Testis (tissue), 3 donors: ENCODE results near the gene ARL2BP. TPM values are rescaled to one million over a fixed set of nuclear protein-coding genes. Genes with fewer than 3 reads are reported as not detected.
A peak's percentile ranks its signal among the peaks of the same experiment; 100 is the strongest.
"Not testable (repeated sequence)": the region's sequence is repeated elsewhere in the genome, so short reads cannot be mapped to it uniquely, and the experiment has no call there.

Experiments
- DNase-seq: peaks from one replicate; pipeline ENCODE4 v3.0.0-alpha.2; 2019
- H3K27ac ChIP-seq, 2 donors: fragments of 200-600 bp; sonication (generic); one replicate each; pipeline ENCODE4 v1.5.1; 2019
- H3K27me3 ChIP-seq: fragments of 200-600 bp; sonication (generic); one replicate; pipeline ENCODE4 v1.5.1; 2019
- H3K36me3 ChIP-seq: fragments of 200-600 bp; sonication (generic); one replicate; pipeline ENCODE4 v1.5.1; 2017; ENCODE audit warnings: low read depth; ENCODE audit errors: missing control alignments
- H3K4me1 ChIP-seq: fragments of 200-600 bp; sonication (generic); one replicate; pipeline ENCODE4 v1.5.1; 2019
- H3K4me3 ChIP-seq, 2 donors: fragments of 200-600 bp; sonication (generic); one replicate each; pipeline ENCODE4 v1.5.1; 2017 to 2019
- H3K9me3 ChIP-seq: fragments of 200-600 bp; sonication (generic); one replicate; pipeline ENCODE4 v1.5.1; 2017
- CTCF ChIP-seq, 3 experiments: fragments of 450-650 bp in 2 of 3; fragments of 200-600 bp in 1 of 3; sonication (generic) in 1 of 3; IDR thresholded peaks; one replicate each; pipeline ENCODE4 v1.5.1; 2016 to 2019; ENCODE audit warnings: antibody characterized with exemption in 3 of 3, mild to moderate bottlenecking in 2 of 3, moderate library complexity in 1 of 3
- POLR2A ChIP-seq: fragments of 450-650 bp; IDR thresholded peaks from one replicate; pipeline ENCODE4 v1.6.1; 2017; ENCODE audit warnings: antibody characterized with exemption, mild to moderate bottlenecking, moderate library complexity
- WGBS, 2 donors: methylation state at CpG; one replicate each; pipeline ENCODE4 v1.1.5; 2018; 5-methylcytosine and 5-hydroxymethylcytosine counted together
- intact Hi-C: fragments of 100-400 bp; cut with DNase I; formaldehyde crosslinking; loops from one replicate; pipeline ENCODE4 v1.15.1; 2023; ENCODE audit warnings: low total_unique reads
- polyA plus RNA-seq: library from polyadenylated mRNA; stranded (reverse); fragments of 350-450 nt; fragmentation: Illumina TruSeq; extraction: RNeasy Lipid Tissue Mini Kit (QIAGEN cat#74804); gene quantifications from one replicate; pipeline ENCODE4 v1.2.3, GENCODE V29; 2014; ENCODE audit warnings: low read depth, low replicate concordance; ENCODE audit not compliant: insufficient read depth
- total RNA-seq, 2 donors: library from RNA; depleted of rRNA; stranded (reverse); fragments of >200 nt; gene quantifications; one replicate each; pipeline ENCODE4 v1.2.3, GENCODE V29; 2016

ARL2BP gene
- total and polyA plus RNA-seq, 3 donors from 2014 or later = 88.8 to 128 (median 92.4) TPM

GRCh38 chr16:57264950-57265371 lies 19.9 kb downstream of the ARL2BP start:
- Histone ChIP-seq H3K27ac (no peak overlapping the region), H3K4me3 (no peak overlapping the region), H3K36me3 (no peaks in the 10 kb centered on the region), H3K27me3 (no peaks in the 10 kb centered on the region), H3K4me1 (peaks cover 55% of the 10 kb centered on the region), H3K9me3 (no peaks in the 10 kb centered on the region)
- WGBS, 2 donors = 90 to 94% methylated on average over 11 of the region's 11 CpGs
- TF ChIP-seq POLR2A (no peak), CTCF (IDR thresholded peaks at IDR 0.05) (no peak)
- intact Hi-C loops = no loop called here
- DNase-seq = no peak

GRCh38 chr16:57265850-57266530 lies 20.9 kb downstream of the ARL2BP start:
- 55% methylated on average over 14 to 16 of the region's 16 CpGs for WGBS, 2 donors
- DNase-seq = peak; percentile 93
- Histone ChIP-seq H3K36me3 (no peaks in the 10 kb centered on the region), H3K4me1 (peaks cover 54% of the 10 kb centered on the region), H3K27me3 (no peaks in the 10 kb centered on the region), H3K4me3 (no peak overlapping the region), H3K9me3 (no peaks in the 10 kb centered on the region), H3K27ac (peak overlapping the region; percentile 78 to 83)
- TF ChIP-seq CTCF (IDR thresholded peaks at IDR 0.05) (no peak), POLR2A (no peak)
- intact Hi-C loops = no loop called here

DNA sequence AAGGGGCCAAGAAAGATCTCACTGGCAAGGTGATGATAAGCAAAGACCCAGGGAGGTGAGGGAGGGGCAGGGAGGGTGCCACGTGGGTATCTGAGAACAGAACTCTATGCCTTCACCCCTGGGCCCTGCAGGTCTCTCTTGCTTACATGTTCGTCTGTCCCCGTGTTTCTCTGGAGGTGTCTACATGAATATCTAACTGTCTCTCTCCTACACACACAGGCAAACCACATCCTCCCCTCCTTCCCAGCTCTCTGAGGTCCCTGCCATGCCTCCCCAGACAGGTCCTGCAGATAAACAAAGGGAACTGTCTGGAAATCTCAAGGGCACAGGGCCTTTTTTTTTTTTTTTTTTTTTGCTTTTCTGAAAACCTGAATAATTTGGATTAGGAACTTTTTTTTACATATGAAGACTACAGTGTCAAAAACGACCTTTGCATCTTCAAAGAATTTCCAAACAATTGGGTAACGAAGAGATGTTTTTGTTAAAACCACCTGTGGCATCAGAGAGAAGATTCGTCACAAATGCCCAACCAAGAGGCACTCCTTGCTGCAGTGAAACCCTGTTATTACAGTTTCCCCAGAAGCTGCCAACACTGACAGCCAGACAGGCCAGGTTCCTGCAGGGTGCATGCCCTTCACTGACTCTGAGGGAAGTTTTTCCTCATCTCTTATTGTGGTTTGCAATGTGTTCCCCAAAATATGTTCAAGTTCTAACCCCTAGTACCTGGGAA lies 21.6 kb downstream of the ARL2BP start:
- Histone ChIP-seq H3K4me1 (peaks cover 54% of the 10 kb centered on the region), H3K27me3 (no peaks in the 10 kb centered on the region), H3K4me3 (no peak overlapping the region), H3K9me3 (no peaks in the 10 kb centered on the region), H3K36me3 (no peaks in the 10 kb centered on the region), H3K27ac (peak overlapping the region; percentile 78 to 83)
- WGBS, 2 donors = 35 to 47% methylated on average over 6 of the region's 6 CpGs
- no peak for TF ChIP-seq CTCF (IDR thresholded peaks at IDR 0.05)
- no peak for TF ChIP-seq POLR2A
- DNase-seq = peak; percentile 54
- intact Hi-C loops = no loop called here

DNA sequence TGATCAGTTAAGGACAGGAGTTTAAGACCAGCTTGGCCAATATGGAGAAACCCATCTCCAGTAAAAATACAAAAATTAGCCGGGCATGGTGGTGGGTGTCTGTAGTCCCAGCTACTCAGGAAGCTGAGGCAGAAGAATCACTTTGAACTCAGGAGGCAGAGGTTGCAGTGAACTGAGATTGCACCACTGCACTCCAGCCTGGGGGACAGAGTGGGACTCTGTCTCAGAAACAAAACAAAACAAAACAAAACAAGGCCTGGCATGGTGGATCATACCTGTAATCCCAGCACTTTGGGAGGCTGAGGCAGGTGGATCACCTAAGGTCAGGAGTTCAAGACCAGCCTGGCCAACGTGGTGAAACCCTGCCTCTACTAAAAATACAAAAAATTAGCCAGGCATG lies 22.3 kb downstream of the ARL2BP start:
- WGBS, 2 donors = 47 to 66% methylated on average over 2 of the region's 2 CpGs
- DNase-seq, H3K4me3 ChIP-seq, intact Hi-C loops, H3K9me3 ChIP-seq, H3K27me3 ChIP-seq, H3K36me3 ChIP-seq: not testable (repeated sequence)
- H3K27ac ChIP-seq = peak overlapping the region; percentile 78 to 83
- peaks cover 55% of the 10 kb centered on the region for H3K4me1 ChIP-seq

GRCh38 chr16:57268804-57269800 lies 24.0 kb downstream of the ARL2BP start:
- no peaks in the 10 kb centered on the region for H3K9me3 ChIP-seq
- peaks cover 52% of the 10 kb centered on the region for H3K4me1 ChIP-seq
- no peaks in the 10 kb centered on the region for H3K36me3 ChIP-seq
- 54 to 60% methylated on average over 11 to 14 of the region's 14 CpGs for WGBS, 2 donors
- peak overlapping the region; percentile 78 to 83 for H3K27ac ChIP-seq
- H3K27me3 ChIP-seq = no peaks in the 10 kb centered on the region
- intact Hi-C loops = no loop called here
- TF ChIP-seq CTCF (IDR thresholded peaks at IDR 0.05) (no peak), POLR2A (no peak)
- peak; percentile 95 for DNase-seq
- H3K4me3 ChIP-seq = no peak overlapping the region
